HepG2 (cell line): Measurements from ENCODE around the gene C22orf39. TPM values are rescaled to one million over a fixed set of nuclear protein-coding genes. Genes with fewer than 3 reads are reported as not detected.
A peak's percentile ranks its signal among the peaks of the same experiment; 100 is the strongest.

Experiments
- ATF2 ChIP-seq: sonication (generic); formaldehyde crosslinking; IDR thresholded peaks from 2 replicates; pipeline ENCODE4 v1.4.0; 2020; ENCODE audit warnings: missing genetic modification reagents
- CREB3 ChIP-seq: sonication (generic); formaldehyde crosslinking; IDR thresholded peaks from 2 replicates; pipeline ENCODE4 v1.5.0; 2020; ENCODE audit warnings: missing genetic modification reagents
- DBP ChIP-seq: sonication (generic); formaldehyde crosslinking; IDR thresholded peaks from 2 replicates; pipeline ENCODE4 v1.4.0; 2020; ENCODE audit warnings: missing genetic modification reagents; ENCODE audit errors: not compliant biosample characterization
- ETS1 ChIP-seq: sonication (generic); formaldehyde crosslinking; IDR thresholded peaks from 2 replicates; pipeline ENCODE4 v1.4.0; 2020; ENCODE audit warnings: missing genetic modification reagents
- FOXM1 ChIP-seq: sonication (generic); formaldehyde crosslinking; IDR thresholded peaks from 2 replicates; pipeline ENCODE4 v1.5.0; 2020; ENCODE audit warnings: missing genetic modification reagents
- GATAD1 ChIP-seq: IDR thresholded peaks from 2 replicates; pipeline ENCODE4 v1.6.1; 2016; ENCODE audit warnings: missing genetic modification reagents, missing compliant biosample characterization
- GLMP ChIP-seq: sonication (generic); formaldehyde crosslinking; IDR thresholded peaks from 2 replicates; pipeline ENCODE4 v1.9.0; 2021; ENCODE audit warnings: missing genetic modification reagents, mild to moderate bottlenecking, borderline replicate concordance
- GTF3A ChIP-seq: sonication (generic); formaldehyde crosslinking; conservative IDR thresholded peaks from 2 replicates; pipeline ENCODE4 v1.4.0; 2020; ENCODE audit warnings: mild to moderate bottlenecking, missing genetic modification reagents
- JUN ChIP-seq: sonication (generic); formaldehyde crosslinking; IDR thresholded peaks from 2 replicates; pipeline ENCODE4 v1.4.0; 2020; ENCODE audit warnings: mild to moderate bottlenecking, missing genetic modification reagents
- MED8 ChIP-seq: sonication (generic); formaldehyde crosslinking; IDR thresholded peaks from 2 replicates; pipeline ENCODE4 v1.8.1; 2023; ENCODE audit warnings: mild to moderate bottlenecking, missing genetic modification reagents; ENCODE audit not compliant: insufficient replicate concordance
- NR2F2 ChIP-seq: IDR thresholded peaks from 2 replicates; pipeline ENCODE4 v1.6.1; 2012; ENCODE audit warnings: low read depth, inconsistent platforms, borderline replicate concordance
- RFX1 ChIP-seq: fragments of 450-650 bp; IDR thresholded peaks from 2 replicates; pipeline ENCODE4 v1.6.1; 2017
- SALL1 ChIP-seq: sonication (generic); formaldehyde crosslinking; IDR thresholded peaks from 2 replicates; pipeline ENCODE4 v1.8.0; 2022; ENCODE audit warnings: mild to moderate bottlenecking, missing genetic modification reagents
- SAP130 ChIP-seq: IDR thresholded peaks from 2 replicates; pipeline ENCODE4 v1.6.1; 2016; ENCODE audit warnings: low read depth
- TAF1 ChIP-seq: sonication (generic); formaldehyde crosslinking; IDR thresholded peaks from 2 replicates; pipeline ENCODE4 v1.4.0; 2020; ENCODE audit warnings: missing genetic modification reagents
- TRIM22 ChIP-seq: fragments of 450-650 bp; IDR thresholded peaks from 2 replicates; pipeline ENCODE4 v1.6.1; 2017
- ZFP36 ChIP-seq: fragments of 150-350 bp; IDR thresholded peaks from 2 replicates; pipeline ENCODE4 v1.6.1; 2018; ENCODE audit warnings: borderline replicate concordance, low read length, low read depth; ENCODE audit not compliant: partially characterized antibody
- ZNF484 ChIP-seq: sonication (generic); formaldehyde crosslinking; IDR thresholded peaks from 2 replicates; pipeline ENCODE4 v1.5.1; 2020; ENCODE audit warnings: mild to moderate bottlenecking, low read depth, missing genetic modification reagents, borderline replicate concordance
- ZNF563 ChIP-seq: sonication (generic); formaldehyde crosslinking; IDR thresholded peaks from 2 replicates; pipeline ENCODE4 v1.8.0; 2022; ENCODE audit warnings: mild to moderate bottlenecking, moderate library complexity, missing genetic modification reagents
- ZNF577 ChIP-seq: sonication (generic); formaldehyde crosslinking; IDR thresholded peaks from 2 replicates; pipeline ENCODE4 v1.4.0; 2020; ENCODE audit warnings: mild to moderate bottlenecking, low read depth, missing genetic modification reagents, borderline replicate concordance
- ZNF839 ChIP-seq: sonication (generic); formaldehyde crosslinking; IDR thresholded peaks from 2 replicates; pipeline ENCODE4 v1.4.0; 2020; ENCODE audit warnings: missing genetic modification reagents, mild to moderate bottlenecking, borderline replicate concordance
- ZNF891 ChIP-seq: sonication (generic); formaldehyde crosslinking; IDR thresholded peaks from 2 replicates; pipeline ENCODE4 v1.5.0; 2020; ENCODE audit warnings: mild to moderate bottlenecking, missing genetic modification reagents
- ZSCAN21 ChIP-seq: sonication (generic); formaldehyde crosslinking; IDR thresholded peaks from 2 replicates; pipeline ENCODE4 v1.8.0; 2022; ENCODE audit warnings: mild to moderate bottlenecking, missing genetic modification reagents, moderate library complexity, borderline replicate concordance
- polyA plus RNA-seq, 8 experiments: library from polyadenylated mRNA; depleted of rRNA in 3 of 8; stranded (reverse) in 7 of 8; unstranded in 1 of 8; fragments of >200 nt; fragmentation: Illumina TruSeq in 4 of 8; extraction: Trizol in 4 of 8; gene quantifications; 2 replicates each; pipeline versions ENCODE4 v1.2.1 to v1.2.3, GENCODE V29; 2011 to 2016; ENCODE audit warnings: low read depth in 4 of 8, missing spikeins in 1 of 8, mixed read lengths in 1 of 8; ENCODE audit not compliant: insufficient read depth in 1 of 8
- total RNA-seq, 5 experiments: library from RNA; depleted of rRNA; stranded (reverse); fragments of >200 nt; fragmentation: Illumina TruSeq; extraction: Trizol; gene quantifications; 2 replicates each; pipeline ENCODE4 v1.2.3, GENCODE V29; 2016; ENCODE audit warnings: low read depth in 1 of 5

The C22orf39 gene
- total and polyA plus RNA-seq, 2 of the 13 experiments (the other 11 are each of a cell fraction or from before 2014, with no cell fraction given): 23.4 to 26.4 TPM

GRCh38 chr22:19478901-19479354, 31.4 kb upstream of the C22orf39 start, which contains the start of gene UFD1 (continued):
- TF ChIP-seq SAP130 (peak; percentile 64; the same call in 1 of the 2 replicates), TRIM22 (no peak), ETS1 (CRISPR knock-in tag) (no peak), NR2F2 (no peak), ZNF891 (CRISPR knock-in tag) (no peak), ZNF577 (CRISPR knock-in tag) (no peak), ZNF484 (CRISPR knock-in tag) (no peak), MED8 (CRISPR knock-in tag) (no peak), CREB3 (CRISPR knock-in tag) (no peak), ZSCAN21 (CRISPR knock-in tag) (0 out of 2 replicates have a peak, but pooled peaks have one; percentile 16), JUN (CRISPR knock-in tag) (no peak), ZNF563 (CRISPR knock-in tag) (peak; percentile 57; the same call in 1 of the 2 replicates), ZFP36 (no peak), GLMP (CRISPR knock-in tag) (no peak), RFX1 (no peak), ATF2 (CRISPR knock-in tag) (0 out of 2 replicates have a peak, but pooled peaks have one; percentile 1), TAF1 (CRISPR knock-in tag) (peak; percentile 57; the same call in 1 of the 2 replicates), GTF3A (no peak), DBP (CRISPR knock-in tag) (no peak), ZNF839 (no peak), GATAD1 (CRISPR knock-in tag) (peak; percentile 62; the same call in 1 of the 2 replicates), FOXM1 (CRISPR knock-in tag) (no peak), SALL1 (no peak)
